ENCODE data around the gene ATP10B. TPM values are rescaled to one million over a fixed set of nuclear protein-coding genes. Genes with fewer than 3 reads are reported as not detected.

Gene ATP10B
- total and polyA plus RNA-seq, 10 of the 15 experiments (the other 5 are each of a cell fraction or from before 2014, with no cell fraction given): not detected

DNA sequence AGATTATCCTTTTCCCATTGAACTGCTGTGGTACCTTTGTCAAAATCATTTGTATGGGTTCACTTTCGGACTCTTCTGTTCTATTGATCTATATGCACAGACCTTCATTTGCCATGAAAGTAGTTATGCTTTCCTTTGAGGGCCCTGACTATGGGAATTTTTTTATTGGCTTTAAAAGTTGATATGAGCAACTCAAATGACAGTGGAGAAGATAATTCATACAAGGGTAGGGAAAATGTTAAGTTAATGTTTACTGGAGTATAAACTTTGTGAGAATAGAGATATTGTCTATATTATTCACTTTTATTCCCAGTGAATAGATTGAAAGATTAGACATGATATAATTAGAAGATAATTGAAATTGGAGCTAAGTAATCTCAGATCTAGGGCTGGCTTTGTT, 94.8 kb downstream of the ATP10B start:
- Histone ChIP-seq H3K36me3 (ENCODE audit: control insufficient read depth in 2 of 2, insufficient read depth in 2 of 2, low read length in 1 of 2) (no peaks in the 10 kb centered on the region), H3K27me3 (replicated peaks in 1 of 2; ENCODE audit: control insufficient read depth in 2 of 2, insufficient read depth in 2 of 2, low read length in 1 of 2) (no peaks in the 10 kb centered on the region), H3K4me1 (ENCODE audit: control insufficient read depth, insufficient read depth, low read length) (no peaks in the 10 kb centered on the region), H4K20me1 (ENCODE audit: control insufficient read depth, insufficient read depth) (no peaks in the 10 kb centered on the region), H3K9ac (ENCODE audit: control insufficient read depth, insufficient read depth, low read length) (no peak overlapping the region), H3K4me3 (no peak overlapping the region), H3K27ac (ENCODE audit: control insufficient read depth, insufficient read depth) (no peak overlapping the region), H3K4me2 (ENCODE audit: control insufficient read depth, insufficient read depth) (no peak overlapping the region), H2AFZ (ENCODE audit: control insufficient read depth, low read depth, low read length) (no peak overlapping the region), H3K9me3 (replicated peaks; ENCODE audit: control insufficient read depth, insufficient read depth, low read length) (no peaks in the 10 kb centered on the region; the same call in 2 of the 3 replicates), H3K79me2 (ENCODE audit: control insufficient read depth, insufficient read depth, low read length) (no peaks in the 10 kb centered on the region)
- in situ Hi-C loops (cut with MboI) (no loop called here), intact Hi-C loops (cut with micrococcal nuclease; ENCODE audit: unreplicated experiment) (no loop called here)
- ChIA-PET SMC1A (ENCODE audit: uncharacterized antibody, unreplicated experiment) (interaction anchor here (1.4 kb wide), 1 partner anchor 249 kb away, joined by 3 read pairs; no protein-coding TSS in a partner anchor), RAD21 (ENCODE audit: unreplicated experiment) (no interaction called here), CTCF (no interaction called here), POLR2A (no interaction called here)
- WGBS (ENCODE audit: insufficient coverage, insufficient replicate concordance, low lambda C conversion rate, missing lambda C conversion rate): 0% methylated on average over 1 of the region's 1 CpG
- BruUV-seq (replicated peaks): no TSS peak
- DNase-seq (ENCODE audit: low read depth, low spot score) (no peak), ATAC-seq (no peak), FAIRE-seq (no peak)
- TF ChIP-seq TCF7 (IDR thresholded peaks at IDR 0.05; ENCODE audit: borderline replicate concordance): no peak
- TF ChIP-seq, protein P1, sequence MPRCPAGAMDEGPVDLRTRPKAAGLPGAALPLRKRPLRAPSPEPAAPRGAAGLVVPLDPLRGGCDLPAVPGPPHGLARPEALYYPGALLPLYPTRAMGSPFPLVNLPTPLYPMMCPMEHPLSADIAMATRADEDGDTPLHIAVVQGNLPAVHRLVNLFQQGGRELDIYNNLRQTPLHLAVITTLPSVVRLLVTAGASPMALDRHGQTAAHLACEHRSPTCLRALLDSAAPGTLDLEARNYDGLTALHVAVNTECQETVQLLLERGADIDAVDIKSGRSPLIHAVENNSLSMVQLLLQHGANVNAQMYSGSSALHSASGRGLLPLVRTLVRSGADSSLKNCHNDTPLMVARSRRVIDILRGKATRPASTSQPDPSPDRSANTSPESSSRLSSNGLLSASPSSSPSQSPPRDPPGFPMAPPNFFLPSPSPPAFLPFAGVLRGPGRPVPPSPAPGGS (IDR thresholded peaks at IDR 0.05; ENCODE audit: borderline replicate concordance, insufficient read depth, low read depth, low read length, poor library complexity, severe bottlenecking): no peak
- no peak for TF ChIP-seq TCF12 (IDR thresholded peaks at IDR 0.05; ENCODE audit: low read depth, low read length)
- no peak for TF ChIP-seq GATAD2B (conservative IDR thresholded peaks at IDR 0.05; ENCODE audit: low read depth)
- TF ChIP-seq TARDBP (IDR thresholded peaks at IDR 0.05; ENCODE audit: borderline replicate concordance): no peak
- TF ChIP-seq SUZ12 (IDR thresholded peaks at IDR 0.05; ENCODE audit: unreplicated experiment): no peak
- TF ChIP-seq RB1 (IDR thresholded peaks at IDR 0.05; ENCODE audit: borderline replicate concordance): no peak
- no peak for TF ChIP-seq IRF3 (IDR thresholded peaks at IDR 0.05)
- no peak for TF ChIP-seq PKNOX1 (IDR thresholded peaks at IDR 0.05)
- no peak for TF ChIP-seq MYC (IDR thresholded peaks at IDR 0.05; ENCODE audit: insufficient read depth, insufficient read length, insufficient replicate concordance, low read length, severe bottlenecking)
- no peak for TF ChIP-seq KAT2A (conservative IDR thresholded peaks at IDR 0.05; ENCODE audit: control insufficient read depth, low read depth, low read length)
- no peak for TF ChIP-seq SRF (IDR thresholded peaks at IDR 0.05; ENCODE audit: low read depth in 2 of 2, low read length in 2 of 2)
- no peak for TF ChIP-seq ZNF24 (IDR thresholded peaks at IDR 0.05)
- TF ChIP-seq ZNF384 (IDR thresholded peaks at IDR 0.05; ENCODE audit: borderline replicate concordance, low read depth, low read length): no peak
- no peak for TF ChIP-seq E2F4 (IDR thresholded peaks at IDR 0.05; ENCODE audit: low read depth, low read length)

Data from GM12878 (cell line).